ENCODE measurements around the gene FKBP1A.

The FKBP1A gene

GRCh38 chr20:1331101-1331500 is 61.8 kb downstream of the FKBP1A start:
- no peak for DNase-seq

- no peak for DNase-seq
Measured at GRCh38 chr20:1330075-1330830, 62.6 kb downstream of the FKBP1A start.

- no peak for DNase-seq
Measured at GRCh38 chr20:1328680-1329330, 64.0 kb downstream of the FKBP1A start, which contains the start of gene SDCBP2. SDCBP2 (minus strand) TSS chr20:1329139; CDS start chr20:1320416, 8,723 bp downstream.

- DNase-seq, result no peak
Measured at GRCh38 chr20:1327827-1328679, 64.8 kb downstream of the FKBP1A start.

- peak; percentile 25 for DNase-seq
Measured at GRCh38 chr20:1327241-1327653, 65.6 kb downstream of the FKBP1A start.

GRCh38 chr20:1326031-1326930 is 66.6 kb downstream of the FKBP1A start:
- no peak for DNase-seq

GRCh38 chr20:1325173-1326030 is 67.5 kb downstream of the FKBP1A start:
- peak; percentile 97 for DNase-seq

GRCh38 chr20:1324598-1325172 is 68.2 kb downstream of the FKBP1A start:
- no peak for DNase-seq

- DNase-seq, result no peak
Measured at GRCh38 chr20:1323830-1324597, 68.8 kb downstream of the FKBP1A start.

- DNase-seq, result no peak
Measured at GRCh38 chr20:1323256-1323655, 69.6 kb downstream of the FKBP1A start.

GRCh38 chr20:1322511-1323245 is 70.2 kb downstream of the FKBP1A start:
- no peak for DNase-seq

- DNase-seq, result no peak
Measured at GRCh38 chr20:1321654-1321939, 71.3 kb downstream of the FKBP1A start.

- DNase-seq, result no peak
Measured at GRCh38 chr20:1320902-1321653, 71.8 kb downstream of the FKBP1A start.

GRCh38 chr20:1320016-1320415 is 72.8 kb downstream of the FKBP1A start:
- DNase-seq, result no peak

- no peak for DNase-seq
Measured at GRCh38 chr20:1319462-1319861, 73.4 kb downstream of the FKBP1A start.

- DNase-seq, result no peak
Measured at GRCh38 chr20:1319051-1319450, 73.8 kb downstream of the FKBP1A start.
